HG02623 (cell line): ENCODE measurements around the gene SKIL.

Source experiments
- ATAC-seq: cut with Tn5 transposase; IDR thresholded peaks from one replicate; pipeline ENCODE4 v1.9.1; 2021; ENCODE audit warnings: moderate library complexity; ENCODE audit not compliant: unreplicated experiment

SKIL gene

DNA sequence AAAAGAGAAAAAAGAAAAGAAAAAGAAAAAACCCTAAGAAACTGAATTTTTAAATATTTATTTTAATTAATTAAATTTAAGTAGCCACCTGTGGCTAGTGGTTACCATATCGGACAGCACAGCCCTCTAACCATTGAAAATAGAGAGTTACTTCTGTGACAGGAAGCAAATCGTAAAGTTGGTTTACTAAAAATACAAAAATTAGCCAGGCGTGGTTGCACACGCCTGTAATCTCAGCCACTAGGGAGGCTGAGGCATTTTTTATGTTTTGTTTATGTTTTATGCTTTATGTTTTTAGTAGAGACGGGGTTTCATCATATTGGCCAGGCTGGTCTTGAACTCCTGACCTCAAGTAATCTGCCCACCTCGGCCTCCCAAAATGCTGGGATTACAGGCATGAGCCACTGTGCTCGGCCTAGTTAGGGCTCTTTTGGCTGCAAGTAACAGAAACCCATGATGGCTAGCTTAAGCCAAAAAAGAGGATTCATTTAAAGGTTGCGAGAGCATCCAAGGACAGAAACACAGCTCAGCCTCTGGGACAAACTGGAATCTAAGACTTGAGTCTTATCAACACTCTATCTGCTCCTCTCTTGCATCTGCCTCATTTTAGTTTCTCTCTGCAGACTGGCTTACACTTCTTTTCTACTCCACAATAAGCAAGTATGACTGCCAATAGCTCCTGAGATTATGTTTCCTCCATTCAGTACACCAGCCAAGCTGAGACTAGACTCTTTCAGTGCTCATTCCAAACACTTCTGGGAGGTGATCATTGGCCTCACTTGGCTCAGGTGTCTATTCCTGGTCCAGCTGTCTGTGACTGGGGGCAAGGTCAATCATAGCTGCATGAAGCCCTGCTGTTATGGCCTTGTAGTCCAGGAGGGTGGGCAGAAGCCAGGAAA lies 6.8 kb upstream of the SKIL start:
- peak; percentile 33 for ATAC-seq

DNA sequence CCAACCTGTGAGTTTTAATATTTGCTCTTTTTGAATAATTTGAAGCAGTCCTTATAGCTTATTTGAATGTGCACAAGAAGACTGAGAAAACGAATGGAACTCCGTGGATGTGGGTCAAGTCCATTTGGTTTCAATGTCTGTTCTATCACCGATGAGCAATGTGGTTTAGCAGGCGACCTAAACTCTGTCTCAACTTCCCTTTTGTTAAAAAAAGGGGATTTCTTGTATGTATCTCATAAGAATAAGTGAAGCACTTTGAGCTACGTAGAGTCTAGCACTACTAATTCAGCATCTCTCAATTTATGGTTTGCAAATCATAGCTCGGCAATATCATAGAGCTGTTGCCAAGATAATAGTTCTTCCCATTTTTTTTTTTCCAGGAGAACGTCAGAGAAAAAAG lies 4.6 kb upstream of the SKIL start:
- ATAC-seq: no peak

DNA sequence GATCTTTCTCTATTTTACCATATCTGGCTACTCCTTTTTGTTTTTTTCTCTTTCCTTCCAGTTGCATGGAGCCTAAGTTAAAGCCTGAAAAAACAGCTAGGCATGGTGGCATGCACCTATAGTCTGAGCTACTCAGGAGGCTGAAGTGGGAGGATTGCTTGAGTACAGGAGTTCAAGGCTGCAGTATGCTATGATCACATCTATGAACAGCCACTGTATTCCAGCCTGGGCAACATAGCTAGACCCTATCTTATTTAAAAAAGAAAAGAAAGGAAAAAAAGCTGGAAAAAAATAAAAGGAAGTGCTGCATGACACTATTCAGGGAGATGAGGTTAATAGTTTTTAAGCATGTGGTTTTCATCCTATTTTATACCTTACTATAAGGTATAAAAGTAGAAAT lies 4.0 kb upstream of the SKIL start:
- no peak for ATAC-seq

DNA sequence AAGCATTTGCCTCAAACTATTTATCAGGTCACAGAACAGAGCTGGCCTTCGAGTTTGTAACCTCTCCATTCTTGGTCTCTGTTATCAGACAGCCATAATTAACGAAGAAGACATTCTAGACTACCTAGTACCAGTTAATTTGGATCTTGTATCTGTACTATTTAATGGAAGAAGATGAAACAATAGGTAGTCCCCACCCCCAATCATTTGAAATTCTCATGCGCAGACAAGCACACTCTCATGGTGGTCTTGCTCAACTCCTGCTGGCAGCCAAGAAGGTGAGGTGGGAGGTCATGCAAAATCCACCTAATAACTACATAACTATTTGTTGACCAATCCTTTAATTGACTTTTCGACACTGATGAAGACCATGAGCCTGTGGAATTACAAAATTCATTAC lies 2.8 kb upstream of the SKIL start:
- no peak for ATAC-seq

DNA sequence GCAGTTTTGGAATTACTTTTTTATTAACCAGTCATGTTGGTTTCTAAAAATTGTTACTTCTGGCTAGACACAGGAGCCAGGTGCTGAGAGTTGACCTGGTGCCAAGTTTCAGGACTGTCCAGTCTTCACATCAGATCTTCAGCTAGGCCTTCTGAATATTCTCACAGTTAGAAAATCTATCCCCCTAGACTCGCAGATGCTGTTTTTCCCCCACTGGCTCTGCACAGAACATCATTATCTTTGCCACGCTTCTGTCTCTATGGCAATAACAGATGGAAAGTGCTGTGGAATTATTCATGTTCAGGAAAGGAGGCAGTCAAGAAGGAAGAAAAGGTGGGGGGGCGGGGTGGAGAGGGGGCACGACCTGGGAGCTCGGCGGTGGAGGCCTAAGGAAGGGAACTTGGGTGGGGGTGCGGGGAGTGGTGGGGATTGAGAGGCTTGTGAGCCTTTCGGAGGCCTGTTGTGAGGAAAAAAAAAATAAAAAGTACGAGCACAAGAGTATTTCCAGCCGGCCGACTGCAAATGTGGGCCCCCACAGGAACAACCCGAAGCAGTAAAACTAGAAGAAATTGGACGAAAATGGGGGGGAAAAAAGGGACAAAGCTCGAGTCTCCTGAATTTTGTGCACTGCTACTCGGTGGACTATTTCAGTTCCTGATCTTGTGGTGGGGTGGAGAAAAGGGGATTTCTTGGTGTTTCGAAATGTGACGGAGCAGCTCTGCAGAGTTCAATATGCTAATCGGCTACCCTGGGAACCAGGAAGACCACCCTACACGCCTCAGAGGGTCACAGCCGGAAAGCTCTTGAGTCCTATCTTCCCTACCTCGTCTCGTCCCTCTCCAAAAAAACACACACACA lies 1.5 kb upstream of the SKIL start:
- peak; percentile 16 for ATAC-seq

DNA sequence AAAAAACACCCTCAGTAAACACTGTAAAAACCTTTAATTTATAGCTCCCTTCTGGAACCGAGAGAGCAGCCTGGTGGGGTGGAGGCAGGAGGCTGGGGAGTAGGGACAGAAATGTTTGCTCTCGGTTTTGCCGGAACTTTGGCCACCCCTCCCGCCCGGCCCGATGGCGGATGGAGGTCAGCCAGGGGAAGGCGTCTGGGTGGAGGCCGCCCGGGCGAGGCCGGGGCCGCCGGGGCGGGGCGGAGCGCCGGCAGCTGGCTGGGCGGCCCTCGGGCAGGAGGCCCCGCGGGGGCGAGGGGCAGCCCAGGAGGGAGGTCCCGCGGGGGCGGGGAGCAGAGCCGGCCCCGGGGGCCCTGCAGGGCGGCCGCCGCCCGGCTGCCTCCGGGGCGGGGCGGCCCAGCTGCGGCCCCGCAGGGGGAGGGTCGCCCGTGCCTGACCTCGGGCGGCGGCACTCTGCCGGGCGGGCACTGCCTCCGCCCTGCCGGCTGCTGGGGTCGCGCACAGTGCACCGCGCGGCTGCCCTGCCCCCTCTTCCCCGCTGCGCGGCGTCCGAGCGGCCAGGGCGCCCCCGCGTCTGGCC lies 829 bp upstream of the SKIL start:
- ATAC-seq: peak; percentile 37

DNA sequence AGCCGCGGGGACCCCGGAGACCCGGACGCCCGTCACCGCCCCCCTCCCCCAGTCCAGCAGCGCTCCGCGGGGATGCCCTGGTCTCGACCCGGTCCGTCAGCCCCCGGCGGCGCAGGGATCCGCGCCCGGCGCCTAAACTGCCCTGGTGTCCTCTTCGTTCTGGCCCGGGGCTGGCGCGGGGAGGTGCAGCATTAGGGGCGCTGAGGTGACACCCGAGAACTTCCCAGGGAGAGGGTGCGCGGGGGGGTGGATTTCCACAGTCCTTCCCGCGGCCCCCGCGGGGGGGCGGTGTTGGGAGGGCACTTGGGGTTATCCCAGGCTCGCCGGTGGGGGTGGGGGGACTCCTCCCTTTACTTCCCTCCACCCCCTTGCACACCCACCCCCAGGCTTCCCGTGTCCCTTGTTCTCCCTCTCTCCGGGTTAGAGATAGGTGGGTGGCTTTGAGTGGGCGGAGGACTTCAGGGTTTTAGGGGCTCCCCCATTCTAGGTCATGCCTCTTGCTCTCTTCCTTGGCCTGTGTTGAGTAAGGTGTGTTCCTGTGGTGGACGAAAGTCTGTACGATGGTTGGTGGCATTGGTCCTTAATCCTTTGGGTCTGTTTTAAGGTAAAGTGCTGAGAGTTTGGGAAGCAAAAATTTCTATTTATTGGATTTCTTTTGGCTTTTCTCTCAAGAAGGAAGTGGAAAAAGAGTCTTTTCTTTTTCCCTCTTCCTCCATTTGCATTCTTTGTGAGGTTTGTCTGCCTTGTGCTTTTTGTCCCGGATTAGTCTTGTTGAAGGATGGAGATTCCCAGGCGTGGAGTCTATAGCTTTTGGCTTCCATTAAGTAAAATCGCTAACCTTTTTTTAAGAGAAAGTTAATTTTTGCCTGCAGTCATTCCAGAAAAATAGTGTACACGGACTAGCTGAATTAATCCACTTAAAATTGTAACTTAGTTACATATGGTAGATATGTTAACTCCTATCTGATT lies 811 bp downstream of the SKIL start:
- no peak for ATAC-seq

DNA sequence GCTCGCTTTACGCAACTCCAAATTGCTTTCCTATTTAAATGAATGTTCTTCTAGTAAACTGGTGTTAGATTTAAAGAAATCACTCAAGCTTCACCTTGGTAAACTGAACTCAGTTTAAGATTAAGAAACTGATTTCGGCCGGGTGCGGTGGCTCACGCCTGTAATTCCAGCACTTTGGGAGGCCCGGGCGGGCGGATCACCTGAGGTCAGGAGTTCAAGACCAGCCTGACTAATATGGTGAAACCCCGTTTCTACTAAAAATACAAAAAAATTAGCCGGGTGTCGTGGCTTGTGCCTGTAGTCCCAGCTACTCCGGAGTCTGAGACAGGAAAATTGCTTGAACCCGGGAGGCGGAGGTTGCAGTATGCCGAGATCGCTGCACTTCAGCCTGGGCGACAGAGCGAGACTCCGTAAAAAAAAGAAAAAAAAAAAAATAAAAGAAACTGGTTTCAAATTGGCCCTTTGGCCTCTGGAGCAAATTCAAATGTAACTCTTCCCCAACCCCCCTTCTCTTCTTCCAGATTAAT lies 1.7 kb downstream of the SKIL start:
- ATAC-seq: no peak

DNA sequence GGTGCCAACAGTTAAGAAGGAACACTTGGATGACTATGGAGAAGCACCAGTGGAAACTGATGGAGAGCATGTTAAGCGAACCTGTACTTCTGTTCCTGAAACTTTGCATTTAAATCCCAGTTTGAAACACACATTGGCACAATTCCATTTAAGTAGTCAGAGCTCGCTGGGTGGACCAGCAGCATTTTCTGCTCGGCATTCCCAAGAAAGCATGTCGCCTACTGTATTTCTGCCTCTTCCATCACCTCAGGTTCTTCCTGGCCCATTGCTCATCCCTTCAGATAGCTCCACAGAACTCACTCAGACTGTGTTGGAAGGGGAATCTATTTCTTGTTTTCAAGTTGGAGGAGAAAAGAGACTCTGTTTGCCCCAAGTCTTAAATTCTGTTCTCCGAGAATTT lies 3.0 kb downstream of the SKIL start:
- ATAC-seq: no peak

DNA sequence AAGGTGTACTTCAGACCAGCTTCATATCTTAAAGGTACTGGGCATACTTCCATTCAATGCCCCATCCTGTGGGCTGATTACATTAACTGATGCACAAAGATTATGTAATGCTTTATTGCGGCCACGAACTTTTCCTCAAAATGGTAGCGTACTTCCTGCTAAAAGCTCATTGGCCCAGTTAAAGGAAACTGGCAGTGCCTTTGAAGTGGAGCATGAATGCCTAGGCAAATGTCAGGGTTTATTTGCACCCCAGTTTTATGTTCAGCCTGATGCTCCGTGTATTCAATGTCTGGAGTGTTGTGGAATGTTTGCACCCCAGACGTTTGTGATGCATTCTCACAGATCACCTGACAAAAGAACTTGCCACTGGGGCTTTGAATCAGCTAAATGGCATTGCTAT lies 3.4 kb downstream of the SKIL start:
- ATAC-seq: no peak

DNA sequence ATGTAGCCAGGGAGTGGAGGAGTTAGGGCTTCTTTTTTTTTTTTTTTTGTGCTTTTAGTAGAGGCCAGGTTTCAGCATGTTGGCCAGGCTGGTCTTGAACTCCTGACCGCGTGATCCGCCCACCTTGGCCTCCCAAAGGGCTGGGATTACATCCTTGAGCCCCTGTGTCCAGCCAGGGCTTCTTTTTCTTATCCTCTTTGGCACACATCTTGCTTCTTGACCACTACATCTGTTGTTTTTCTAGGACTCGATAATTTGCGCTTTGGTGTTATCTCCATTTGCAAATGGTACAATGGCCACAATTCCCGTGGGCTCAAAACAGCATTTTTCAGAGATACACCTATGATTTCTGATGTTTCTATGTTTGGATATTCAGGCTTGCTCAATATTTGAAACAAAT lies 4.2 kb downstream of the SKIL start:
- no peak for ATAC-seq

DNA sequence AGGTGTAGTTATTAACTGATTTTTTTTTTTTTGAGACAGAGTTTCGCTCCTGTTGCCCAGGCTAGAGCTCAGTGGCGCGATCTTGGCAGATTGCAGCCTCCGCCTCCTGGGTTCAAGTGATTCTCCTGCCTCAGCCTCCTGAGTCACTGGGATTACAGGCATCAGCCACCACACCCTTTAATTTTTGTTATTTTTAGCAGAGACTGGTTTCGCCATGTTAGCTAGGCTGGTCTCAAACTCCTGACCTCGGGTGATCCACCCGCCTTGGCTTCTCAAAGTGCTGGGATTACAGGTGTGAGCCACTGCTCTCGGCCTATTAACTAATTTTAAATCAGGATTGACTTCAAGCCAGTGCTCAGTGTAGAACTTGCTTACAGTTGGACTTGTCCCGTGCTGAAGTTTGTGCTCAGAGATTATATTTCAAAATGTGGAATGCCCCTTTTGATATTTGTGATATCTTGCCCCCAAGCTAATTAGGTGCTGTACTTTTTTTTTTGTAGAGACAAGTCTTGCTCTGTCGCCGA lies 6.0 kb downstream of the SKIL start:
- no peak for ATAC-seq

DNA sequence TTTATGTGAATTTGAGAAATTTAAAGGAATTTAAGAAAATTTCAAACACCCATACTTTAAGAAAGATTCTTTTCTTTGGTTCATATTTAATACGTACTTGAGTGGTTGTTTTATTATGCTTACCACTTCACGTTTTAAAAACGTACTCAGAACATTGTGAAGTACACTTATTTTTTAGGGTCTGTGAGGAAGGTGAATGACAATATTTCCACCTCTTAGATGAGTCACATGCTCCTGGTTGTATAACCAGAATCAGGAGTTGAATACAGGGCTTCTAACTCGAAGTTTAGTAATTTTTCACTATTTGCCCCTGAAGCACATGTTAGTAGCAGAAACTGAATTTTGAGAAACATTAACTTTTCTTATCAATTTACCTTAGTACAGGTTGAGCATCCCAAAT lies 7.5 kb downstream of the SKIL start:
- no peak for ATAC-seq

DNA sequence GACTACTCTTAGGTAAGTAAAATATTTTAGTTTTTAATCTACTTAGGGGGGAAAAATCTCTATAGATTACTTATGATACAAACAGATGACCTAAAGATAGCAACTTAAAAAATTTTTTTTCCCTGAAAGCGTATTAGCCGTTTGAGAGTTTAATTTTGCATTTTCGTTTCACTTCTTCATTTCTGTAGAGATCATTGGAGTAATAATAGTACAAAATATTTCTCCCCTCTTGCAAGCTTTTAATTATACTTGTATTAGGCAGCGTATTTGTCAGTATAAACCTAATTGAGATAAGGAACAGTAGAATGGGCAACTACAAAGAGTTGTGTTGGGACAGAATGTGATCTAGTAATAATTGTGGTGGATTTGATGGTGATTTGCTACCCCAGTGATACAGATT lies 10.3 kb downstream of the SKIL start:
- ATAC-seq: no peak

DNA sequence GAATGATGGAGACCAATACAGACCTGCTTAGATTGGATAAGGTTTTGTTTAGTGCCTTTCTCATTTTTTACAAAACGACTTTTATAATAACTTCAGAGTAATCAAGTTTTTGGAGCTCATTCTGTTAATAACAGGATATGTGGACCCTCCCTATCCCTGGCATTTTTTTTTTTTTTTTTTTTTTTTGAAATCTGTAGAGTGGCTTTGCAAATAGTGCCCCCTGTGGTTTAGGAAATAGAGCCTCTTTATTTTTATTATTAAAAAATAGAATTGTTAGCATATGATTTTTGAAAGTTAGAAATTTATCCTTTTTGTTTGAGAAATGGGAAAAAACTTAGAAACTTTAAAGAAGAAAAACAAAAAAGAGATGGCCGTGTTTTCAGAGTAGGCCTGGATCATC lies 11.4 kb downstream of the SKIL start:
- ATAC-seq: no peak

DNA sequence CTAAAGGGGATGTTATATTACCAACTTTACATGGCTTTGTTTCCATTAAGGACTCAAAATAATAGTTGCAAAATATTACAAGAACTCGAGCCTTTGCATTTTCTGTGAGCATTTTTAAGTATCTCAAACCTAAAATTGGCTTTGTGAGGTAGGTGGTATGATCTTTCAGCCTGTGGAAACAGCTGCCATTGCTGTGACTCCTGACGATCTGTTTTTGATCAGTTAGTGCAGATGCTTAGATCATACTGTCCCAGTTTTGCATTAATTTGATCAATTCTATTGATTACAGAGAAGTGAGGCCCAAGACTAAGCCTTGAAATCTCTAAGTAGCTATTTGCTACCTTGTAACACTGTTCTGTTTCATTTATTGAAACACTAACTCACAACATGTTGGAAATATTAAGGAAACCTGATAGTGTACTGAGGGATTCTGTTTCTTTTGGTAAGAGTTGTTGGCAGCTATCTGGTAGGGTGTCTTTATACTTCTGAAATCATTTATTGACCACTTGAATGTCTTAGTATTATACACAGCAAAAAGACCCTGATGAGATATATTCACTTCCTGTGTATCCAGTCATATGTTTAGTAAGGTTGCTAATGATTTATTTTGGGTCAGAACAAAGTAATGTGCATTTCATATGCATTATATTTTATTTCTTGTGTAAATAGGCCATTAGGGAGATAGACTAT lies 14.8 kb downstream of the SKIL start:
- no peak for ATAC-seq

DNA sequence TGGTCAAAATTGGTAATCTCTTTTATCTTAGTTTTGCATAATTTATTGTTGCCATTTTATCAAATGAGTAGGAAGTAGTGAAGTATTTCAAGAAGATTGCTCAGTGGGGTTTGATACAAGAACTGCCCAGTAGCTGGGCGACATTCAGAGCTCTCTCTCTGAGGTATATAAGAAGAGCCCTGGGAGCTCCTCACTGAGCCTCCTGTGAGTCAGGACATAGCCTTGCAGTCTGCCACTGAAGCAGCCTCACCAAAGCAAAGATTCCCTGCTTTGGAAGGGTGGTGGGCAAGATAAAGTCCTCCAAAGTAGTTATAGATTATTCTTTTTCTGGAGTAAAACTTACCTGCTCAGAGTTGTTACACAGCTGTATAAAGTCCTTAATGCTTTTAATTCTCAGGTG lies 26.1 kb downstream of the SKIL start:
- ATAC-seq: no peak

DNA sequence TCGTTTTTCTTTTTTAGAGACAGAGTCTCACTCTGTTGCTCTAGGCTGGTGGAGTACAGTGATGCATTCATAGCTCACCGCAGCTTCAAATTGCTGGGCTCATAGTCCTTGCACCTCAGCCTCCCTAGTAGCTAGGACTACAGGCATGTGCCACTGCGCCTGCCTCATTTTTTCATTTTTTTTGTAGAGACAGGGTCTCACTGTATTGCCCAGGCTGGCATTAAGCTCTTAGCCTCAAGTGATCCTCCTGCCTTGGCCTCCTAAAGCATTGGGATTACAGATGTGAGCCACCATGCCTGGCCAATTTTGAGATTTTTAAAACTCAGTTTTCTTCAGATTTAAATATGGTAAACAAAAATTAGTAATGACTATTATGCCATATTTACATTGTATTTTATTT lies 29.0 kb downstream of the SKIL start:
- no peak for ATAC-seq

DNA sequence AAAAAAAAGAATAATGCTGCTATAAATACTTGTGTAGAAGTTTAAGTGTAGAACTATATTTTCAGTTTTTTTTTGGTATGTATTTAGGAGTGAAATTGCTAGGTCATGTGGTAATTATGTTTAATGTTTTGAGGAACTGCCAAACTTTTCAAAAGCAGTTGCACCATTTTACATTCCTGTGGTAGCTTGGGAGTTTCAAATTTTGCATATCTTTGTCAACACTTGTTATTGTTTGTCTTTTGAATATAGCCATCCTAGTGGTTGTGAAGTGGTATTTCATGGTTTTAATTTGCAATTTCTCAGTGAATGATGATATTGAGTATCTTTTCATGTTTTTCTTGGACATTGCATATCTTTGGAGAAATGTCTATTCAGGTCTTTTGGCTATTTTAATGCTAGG lies 30.4 kb downstream of the SKIL start:
- ATAC-seq: no peak

DNA sequence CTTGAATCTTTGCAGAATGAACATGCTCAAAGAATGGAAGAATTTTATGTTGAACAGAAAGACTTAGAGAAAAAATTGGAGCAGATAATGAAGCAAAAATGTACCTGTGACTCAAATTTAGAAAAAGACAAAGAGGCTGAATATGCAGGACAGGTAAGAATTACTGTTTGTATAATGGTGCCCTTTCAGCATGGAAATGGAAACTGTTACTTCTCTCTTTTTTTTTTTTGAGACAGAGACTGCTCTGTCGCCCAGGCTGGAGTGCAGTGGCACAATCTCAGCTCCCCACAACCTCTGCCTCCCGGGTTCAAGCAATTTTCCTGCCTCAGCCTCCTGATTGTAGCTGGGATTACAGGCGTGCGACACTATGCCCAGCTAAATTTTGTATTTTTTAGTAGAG lies 33.6 kb downstream of the SKIL start:
- ATAC-seq: no peak
